HG03565 (cell line): ENCODE results near the gene PCK2.

ENCODE experiments used
- ATAC-seq: cut with Tn5 transposase; IDR thresholded peaks from one replicate; pipeline ENCODE4 v1.9.1; 2021; ENCODE audit warnings: mild to moderate bottlenecking, moderate library complexity; ENCODE audit not compliant: unreplicated experiment

PCK2 gene

GRCh38 chr14:24150567-24150966 is 56.5 kb downstream of the PCK2 start:
- no peak for ATAC-seq

- ATAC-seq = no peak
Observed at GRCh38 chr14:24150993-24151392, 56.9 kb downstream of the PCK2 start.

- ATAC-seq = no peak
Observed at GRCh38 chr14:24151404-24152080, 57.4 kb downstream of the PCK2 start.
